Endothelial cell (in vitro differentiated cells): ENCODE results near the gene NBPF3. TPM values are rescaled to one million over a fixed set of nuclear protein-coding genes. Genes with fewer than 3 reads are reported as not detected.
"Not testable (repeated sequence)": the region's sequence is repeated elsewhere in the genome, so short reads cannot be mapped to it uniquely, and the experiment has no call there.

ENCODE experiments used
- DNase-seq: peaks from one replicate; pipeline ENCODE4 v3.0.0; 2021; ENCODE audit warnings: low spot score
- H3K27ac Mint-ChIP-seq: one replicate; pipeline ENCODE4 v1.8.0; 2021; ENCODE audit warnings: mixed read lengths, inconsistent platforms; ENCODE audit not compliant: unreplicated experiment
- H3K27me3 Mint-ChIP-seq: one replicate; pipeline ENCODE4 v1.8.0; 2021; ENCODE audit warnings: mild to moderate bottlenecking, moderate library complexity, mixed read lengths, inconsistent platforms; ENCODE audit not compliant: unreplicated experiment
- H3K36me3 Mint-ChIP-seq: one replicate; pipeline ENCODE4 v1.8.0; 2021; ENCODE audit warnings: mild to moderate bottlenecking, low read depth, mixed read lengths, inconsistent platforms; ENCODE audit not compliant: unreplicated experiment
- H3K4me1 Mint-ChIP-seq: one replicate; pipeline ENCODE4 v1.8.0; 2021; ENCODE audit warnings: mild to moderate bottlenecking, mixed read lengths, inconsistent platforms; ENCODE audit not compliant: unreplicated experiment
- H3K4me3 Mint-ChIP-seq: one replicate; pipeline ENCODE4 v1.8.0; 2021; ENCODE audit warnings: mild to moderate bottlenecking, mixed read lengths, inconsistent platforms; ENCODE audit not compliant: unreplicated experiment
- H3K9me3 Mint-ChIP-seq: one replicate; pipeline ENCODE4 v1.8.0; 2021; ENCODE audit warnings: mixed read lengths, inconsistent platforms; ENCODE audit not compliant: unreplicated experiment
- total RNA-seq: library from RNA; stranded (reverse); fragmentation: NEBNext Ultra II Directional; extraction: Animal tissue kit (Norgen Biotek cat#: 25700); gene quantifications from one replicate; pipeline ENCODE4 v1.2.1, GENCODE V29; 2021; ENCODE audit not compliant: unreplicated experiment
- TF ChIP-seq, protein P1 (sequence below): fragments of 200-600 bp; sonication (generic); IDR thresholded peaks from one replicate; pipeline ENCODE4 v1.5.0; 2021; ENCODE audit warnings: antibody characterized with exemption; ENCODE audit not compliant: unreplicated experiment

NBPF3 gene
- total RNA-seq, 1 donor from 2014 or later: 11.1 TPM

DNA sequence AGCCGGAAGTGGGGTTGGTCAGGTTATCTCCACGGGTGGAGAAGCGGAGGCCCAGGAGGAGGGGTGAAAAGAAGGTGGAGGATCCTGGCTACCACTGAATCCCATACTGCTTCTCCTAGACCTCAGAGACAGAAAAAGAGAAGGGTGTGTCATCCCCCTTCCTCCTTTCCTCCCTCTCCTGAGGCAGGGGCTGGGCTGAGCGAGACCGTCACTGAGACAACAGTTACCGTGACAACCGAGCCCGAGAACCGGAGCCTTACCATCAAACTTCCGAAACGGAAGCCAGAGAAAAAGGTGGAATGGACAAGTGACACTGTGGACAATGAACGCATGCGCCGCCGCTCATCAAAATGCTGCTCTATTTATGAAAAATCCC, 42.1 kb upstream of the NBPF3 start:
- Mint-ChIP-seq H3K4me3 (no peak overlapping the region), H3K36me3 (no peaks in the 10 kb centered on the region), H3K9me3 (no peaks in the 10 kb centered on the region), H3K4me1 (no peaks in the 10 kb centered on the region), H3K27ac (no peak overlapping the region), H3K27me3 (peaks cover 2% of the 10 kb centered on the region)
- TF ChIP-seq, protein P1, sequence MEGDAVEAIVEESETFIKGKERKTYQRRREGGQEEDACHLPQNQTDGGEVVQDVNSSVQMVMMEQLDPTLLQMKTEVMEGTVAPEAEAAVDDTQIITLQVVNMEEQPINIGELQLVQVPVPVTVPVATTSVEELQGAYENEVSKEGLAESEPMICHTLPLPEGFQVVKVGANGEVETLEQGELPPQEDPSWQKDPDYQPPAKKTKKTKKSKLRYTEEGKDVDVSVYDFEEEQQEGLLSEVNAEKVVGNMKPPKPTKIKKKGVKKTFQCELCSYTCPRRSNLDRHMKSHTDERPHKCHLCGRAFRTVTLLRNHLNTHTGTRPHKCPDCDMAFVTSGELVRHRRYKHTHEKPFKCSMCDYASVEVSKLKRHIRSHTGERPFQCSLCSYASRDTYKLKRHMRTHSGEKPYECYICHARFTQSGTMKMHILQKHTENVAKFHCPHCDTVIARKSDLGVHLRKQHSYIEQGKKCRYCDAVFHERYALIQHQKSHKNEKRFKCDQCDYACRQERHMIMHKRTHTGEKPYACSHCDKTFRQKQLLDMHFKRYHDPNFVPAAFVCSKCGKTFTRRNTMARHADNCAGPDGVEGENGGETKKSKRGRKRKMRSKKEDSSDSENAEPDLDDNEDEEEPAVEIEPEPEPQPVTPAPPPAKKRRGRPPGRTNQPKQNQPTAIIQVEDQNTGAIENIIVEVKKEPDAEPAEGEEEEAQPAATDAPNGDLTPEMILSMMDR: no peak
- DNase-seq: no peak

DNA sequence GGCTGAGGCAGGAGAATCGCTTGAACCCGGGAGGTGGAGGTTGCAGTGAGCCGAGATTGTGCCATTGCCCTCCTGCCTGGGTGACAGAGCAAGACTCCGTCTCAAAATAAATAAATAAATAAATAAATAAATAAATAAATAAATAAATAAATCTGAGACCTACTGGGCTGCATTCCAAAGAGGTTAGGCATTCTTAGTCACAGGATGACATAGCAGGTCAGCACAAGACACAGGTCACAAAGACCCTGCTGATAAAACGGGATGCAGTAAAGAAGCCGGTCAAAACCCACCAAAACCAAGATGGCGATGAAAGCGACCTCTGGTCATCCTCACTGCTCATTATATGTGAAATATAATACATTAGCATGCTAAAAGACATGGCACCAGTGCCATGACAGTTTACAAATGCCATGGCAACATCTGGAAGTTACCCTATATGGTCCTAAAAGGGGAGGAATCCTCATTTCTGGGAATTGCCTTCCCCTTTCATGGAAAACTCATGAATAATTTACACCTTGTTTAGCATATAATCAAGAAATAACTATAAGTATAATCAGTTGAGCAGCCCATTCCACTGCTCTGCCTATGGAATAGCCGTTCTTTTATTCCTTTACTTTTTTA, 38.1 kb upstream of the NBPF3 start:
- not testable (repeated sequence) for DNase-seq, H3K27ac Mint-ChIP-seq, H3K27me3 Mint-ChIP-seq, H3K36me3 Mint-ChIP-seq, H3K4me1 Mint-ChIP-seq, H3K9me3 Mint-ChIP-seq, H3K4me3 Mint-ChIP-seq

DNA sequence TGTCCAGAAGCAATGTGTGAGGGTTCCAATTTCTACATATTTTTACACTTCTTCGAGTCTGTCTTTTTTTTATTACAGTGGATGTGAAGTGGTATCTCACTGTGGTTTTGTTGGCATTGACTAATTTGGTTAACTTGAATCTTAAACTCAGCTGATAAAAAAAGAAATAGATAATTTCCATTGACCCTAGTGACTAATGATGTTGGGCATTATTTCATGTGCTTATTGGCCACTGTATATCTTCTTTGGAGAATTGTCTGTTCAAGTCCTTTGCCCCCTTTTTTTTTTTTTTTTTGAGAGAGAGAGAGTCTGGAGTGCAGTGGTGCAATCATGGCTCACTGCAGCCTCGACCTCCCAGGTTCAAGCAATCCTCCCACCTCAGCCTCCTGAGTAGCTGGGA, 33.3 kb upstream of the NBPF3 start:
- TF ChIP-seq, protein P1: no peak
- H3K9me3 Mint-ChIP-seq: no peaks in the 10 kb centered on the region
- H3K4me3 Mint-ChIP-seq: no peak overlapping the region
- no peak overlapping the region for H3K27ac Mint-ChIP-seq
- no peak for DNase-seq
- H3K27me3 Mint-ChIP-seq: peaks cover under 1% of the 10 kb centered on the region
- no peaks in the 10 kb centered on the region for H3K4me1 Mint-ChIP-seq
- H3K36me3 Mint-ChIP-seq: no peaks in the 10 kb centered on the region

DNA sequence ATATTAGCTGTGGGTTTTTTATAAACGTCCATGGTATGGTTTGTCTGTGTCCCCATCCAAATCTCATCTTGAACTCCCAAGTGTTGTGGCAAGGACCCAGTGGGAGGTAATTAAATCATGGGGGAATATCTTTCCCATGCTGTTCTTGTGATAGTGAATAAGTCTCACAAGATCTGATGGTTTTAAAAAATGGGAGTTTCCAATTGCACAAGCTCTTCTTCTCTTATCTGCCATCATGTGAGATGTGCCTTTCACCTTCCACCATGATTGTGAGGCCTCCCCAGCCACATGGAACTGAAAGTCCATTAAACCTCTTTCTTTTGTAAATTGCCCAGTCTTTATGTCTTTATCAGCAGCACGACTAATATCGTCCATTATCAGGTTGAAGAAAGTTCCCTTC, 30.0 kb upstream of the NBPF3 start:
- H3K9me3 Mint-ChIP-seq, H3K4me3 Mint-ChIP-seq, DNase-seq, H3K27ac Mint-ChIP-seq, H3K27me3 Mint-ChIP-seq, H3K36me3 Mint-ChIP-seq, H3K4me1 Mint-ChIP-seq: not testable (repeated sequence)

DNA sequence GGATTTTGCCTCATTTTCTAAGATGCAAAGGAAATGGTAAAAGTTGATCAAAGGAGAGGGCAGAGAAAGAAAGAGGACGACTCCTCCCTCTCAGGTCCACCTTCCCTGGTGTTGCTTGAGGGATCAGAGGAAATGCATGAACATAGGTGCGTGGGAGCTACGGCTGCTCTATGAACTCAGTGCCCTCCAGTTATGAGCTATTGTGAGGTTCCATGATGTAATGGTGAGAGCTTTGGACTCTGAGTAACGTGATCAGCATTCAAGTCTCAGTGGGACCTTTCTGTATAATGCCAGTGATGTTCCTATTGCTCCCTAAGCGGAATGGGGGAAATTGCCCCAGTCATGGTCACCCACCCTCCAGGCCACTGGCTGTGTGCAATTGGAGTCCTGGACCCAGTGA, 25.9 kb upstream of the NBPF3 start:
- no peak for DNase-seq
- Mint-ChIP-seq H3K27ac (no peak overlapping the region), H3K4me3 (no peak overlapping the region), H3K36me3 (no peaks in the 10 kb centered on the region), H3K27me3 (peaks cover 3% of the 10 kb centered on the region), H3K9me3 (no peaks in the 10 kb centered on the region), H3K4me1 (no peaks in the 10 kb centered on the region)
- TF ChIP-seq, protein P1: no peak

DNA sequence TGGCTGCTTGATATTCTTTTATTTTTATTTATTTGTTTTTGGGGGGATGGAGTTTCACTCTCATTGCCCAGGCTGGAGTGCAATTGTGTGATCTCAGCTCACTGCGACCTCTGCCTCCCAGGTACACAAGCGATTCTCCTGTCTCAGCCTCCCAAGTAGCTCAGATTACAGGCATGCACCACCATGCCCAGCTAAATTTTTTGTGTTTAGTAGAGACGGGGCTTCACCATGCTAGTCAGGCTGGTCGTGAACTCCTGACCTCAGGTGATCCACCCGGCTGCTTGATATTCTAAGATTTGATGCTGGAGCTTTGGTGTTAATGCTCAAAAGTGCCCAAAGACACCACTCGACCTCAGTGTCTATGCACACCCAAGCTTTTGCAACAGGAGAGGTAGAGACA, 19.6 kb upstream of the NBPF3 start:
- not testable (repeated sequence) for H3K9me3 Mint-ChIP-seq, H3K4me3 Mint-ChIP-seq, H3K36me3 Mint-ChIP-seq, H3K4me1 Mint-ChIP-seq, DNase-seq, H3K27me3 Mint-ChIP-seq, H3K27ac Mint-ChIP-seq

DNA sequence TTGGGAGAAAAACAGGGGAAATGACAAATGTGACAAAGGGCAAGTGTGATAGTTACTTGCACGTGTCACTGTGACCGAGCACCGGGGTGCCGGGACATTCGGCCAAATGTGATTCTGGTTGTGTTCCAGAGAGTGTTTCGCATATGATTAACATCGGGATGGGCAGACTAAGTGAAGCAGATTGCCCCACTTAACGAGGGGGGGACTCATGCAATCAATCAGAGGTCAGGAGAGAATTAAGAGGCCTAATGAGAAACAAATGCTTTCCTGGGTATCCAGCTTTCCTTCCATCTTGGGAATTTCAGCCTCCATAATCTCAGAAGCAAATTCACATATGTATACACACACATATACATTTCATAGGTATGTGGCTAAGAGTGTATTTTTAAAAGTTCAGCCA, 18.6 kb upstream of the NBPF3 start:
- not testable (repeated sequence) for H3K4me1 Mint-ChIP-seq, H3K27me3 Mint-ChIP-seq, H3K4me3 Mint-ChIP-seq, H3K36me3 Mint-ChIP-seq, H3K27ac Mint-ChIP-seq, H3K9me3 Mint-ChIP-seq, DNase-seq

DNA sequence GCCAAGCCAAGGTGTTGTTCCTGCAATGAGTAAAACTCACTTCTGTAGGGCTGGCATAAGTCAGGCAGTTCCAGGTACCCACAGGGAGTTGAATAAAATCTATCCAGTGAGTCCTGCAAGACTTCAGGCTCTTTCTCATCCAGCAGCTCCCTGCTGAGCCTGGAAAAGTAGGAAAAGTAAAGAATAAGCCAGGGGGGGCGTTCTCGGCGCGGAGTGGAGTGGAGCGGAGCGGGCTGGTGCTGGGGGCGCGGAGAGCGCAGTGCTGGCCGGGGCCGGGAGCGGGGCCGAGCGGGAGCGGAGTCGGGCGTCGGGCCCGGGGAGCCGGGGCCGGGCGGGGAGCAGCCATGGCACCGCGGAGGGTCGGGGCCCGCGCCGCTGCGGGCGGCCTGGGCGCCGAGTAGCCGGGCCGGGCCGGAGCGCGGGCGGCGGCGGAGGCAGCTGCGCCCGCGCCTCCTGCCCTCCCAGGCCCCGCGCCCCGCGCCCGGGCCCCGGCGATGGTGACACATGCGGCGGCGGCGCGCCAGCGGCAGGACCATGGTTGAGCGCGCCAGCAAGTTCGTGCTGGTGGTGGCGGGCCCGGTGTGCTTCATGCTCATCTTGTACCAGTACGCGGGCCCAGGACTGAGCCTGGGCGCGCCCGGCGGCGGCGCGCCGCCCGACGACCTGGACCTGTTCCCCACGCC, 12.0 kb upstream of the NBPF3 start:
- peak overlapping the region; percentile 83 for H3K4me3 Mint-ChIP-seq
- not testable (repeated sequence) for H3K9me3 Mint-ChIP-seq, DNase-seq, H3K4me1 Mint-ChIP-seq, H3K36me3 Mint-ChIP-seq, H3K27me3 Mint-ChIP-seq, H3K27ac Mint-ChIP-seq

DNA sequence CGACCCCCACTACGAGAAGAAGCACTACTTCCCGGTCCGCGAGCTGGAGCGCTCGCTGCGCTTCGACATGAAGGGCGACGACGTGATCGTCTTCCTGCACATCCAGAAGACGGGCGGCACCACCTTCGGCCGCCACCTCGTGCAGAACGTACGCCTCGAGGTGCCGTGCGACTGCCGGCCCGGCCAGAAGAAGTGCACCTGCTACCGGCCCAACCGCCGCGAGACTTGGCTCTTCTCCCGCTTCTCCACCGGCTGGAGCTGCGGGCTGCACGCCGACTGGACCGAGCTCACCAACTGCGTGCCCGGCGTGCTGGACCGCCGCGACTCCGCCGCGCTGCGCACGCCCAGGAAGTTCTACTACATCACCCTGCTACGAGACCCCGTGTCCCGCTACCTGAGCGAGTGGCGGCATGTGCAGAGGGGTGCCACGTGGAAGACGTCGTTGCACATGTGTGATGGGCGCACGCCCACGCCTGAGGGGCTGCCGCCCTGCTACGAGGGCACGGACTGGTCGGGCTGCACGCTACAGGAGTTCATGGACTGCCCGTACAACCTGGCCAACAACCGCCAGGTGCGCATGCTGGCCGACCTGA, 11.4 kb upstream of the NBPF3 start:
- H3K4me3 Mint-ChIP-seq, H3K36me3 Mint-ChIP-seq, H3K27ac Mint-ChIP-seq, H3K9me3 Mint-ChIP-seq, DNase-seq, H3K27me3 Mint-ChIP-seq, H3K4me1 Mint-ChIP-seq: not testable (repeated sequence)
